Ascending aorta (tissue), 2 donors: ENCODE results near the gene PLCH1. TPM values are rescaled to one million over a fixed set of nuclear protein-coding genes. Genes with fewer than 3 reads are reported as not detected.

ENCODE experiments used
- DNase-seq, 2 donors: peaks; one replicate each; pipeline ENCODE4 v3.0.0-alpha.2; 2019; ENCODE audit warnings: low spot score in 2 of 2
- H3K27ac ChIP-seq, 2 donors: fragments of 200-600 bp; sonication (generic); one replicate each; pipeline ENCODE4 v1.5.1; 2016 to 2017; ENCODE audit warnings: mild to moderate bottlenecking in 1 of 2
- H3K27me3 ChIP-seq: fragments of 200-600 bp; sonication (generic); one replicate; pipeline ENCODE4 v1.5.1; 2017
- H3K36me3 ChIP-seq, 2 donors: fragments of 200-600 bp; sonication (generic); one replicate each; pipeline ENCODE4 v1.5.1; 2016
- H3K4me1 ChIP-seq, 2 donors: fragments of 200-600 bp; sonication (generic); one replicate each; pipeline ENCODE4 v1.5.1; 2016 to 2017; ENCODE audit warnings: mild to moderate bottlenecking in 1 of 2
- H3K4me3 ChIP-seq, 2 donors: fragments of 200-600 bp; sonication (generic); one replicate each; pipeline ENCODE4 v1.5.1; 2016 to 2017; ENCODE audit warnings: mild to moderate bottlenecking in 1 of 2
- H3K9me3 ChIP-seq, 2 donors: fragments of 200-600 bp; sonication (generic); one replicate each; pipeline ENCODE4 v1.5.1; 2016
- CTCF ChIP-seq, 3 experiments: fragments of 200-600 bp in 2 of 3; fragments of 450-650 bp in 1 of 3; sonication (generic) in 2 of 3; IDR thresholded peaks; one replicate each; pipeline ENCODE4 v1.5.1; 2016 to 2019; ENCODE audit warnings: antibody characterized with exemption in 3 of 3, mild to moderate bottlenecking in 1 of 3, moderate library complexity in 1 of 3
- intact Hi-C: fragments of 100-400 bp; cut with DNase I; formaldehyde crosslinking; loops from one replicate; pipeline ENCODE4 v1.15.1; 2023
- total RNA-seq: library from RNA; depleted of rRNA; stranded (reverse); fragments of >200 nt; gene quantifications from one replicate; pipeline ENCODE4 v1.1.0, GENCODE V29; 2016

PLCH1 gene
- total RNA-seq, 1 donor from 2014 or later, result not detected

GRCh38 chr3:155568295-155568694 lies 176.6 kb downstream of the PLCH1 start:
- H3K4me3 ChIP-seq, result no peak overlapping the region
- intact Hi-C loops, result no loop called here
- no peaks in the 10 kb centered on the region for H3K9me3 ChIP-seq
- no peak for DNase-seq
- H3K27ac ChIP-seq, result no peak overlapping the region
- H3K27me3 ChIP-seq, result no peaks in the 10 kb centered on the region
- no peak for TF ChIP-seq CTCF (IDR thresholded peaks at IDR 0.05)
- H3K36me3 ChIP-seq, result no peaks in the 10 kb centered on the region
- no peaks in the 10 kb centered on the region for H3K4me1 ChIP-seq

GRCh38 chr3:155560594-155560993 lies 184.3 kb downstream of the PLCH1 start:
- intact Hi-C loops, result no loop called here
- Histone ChIP-seq H3K4me3 (no peak overlapping the region), H3K36me3 (no peaks in the 10 kb centered on the region), H3K9me3 (no peaks in the 10 kb centered on the region), H3K27ac (no peak overlapping the region), H3K27me3 (no peaks in the 10 kb centered on the region), H3K4me1 (no peaks in the 10 kb centered on the region)
- DNase-seq, result no peak
- no peak for TF ChIP-seq CTCF (IDR thresholded peaks at IDR 0.05)

- H3K27ac ChIP-seq, result no peak overlapping the region
- intact Hi-C loops, result no loop called here
- no peak overlapping the region for H3K4me3 ChIP-seq
- H3K36me3 ChIP-seq, result no peaks in the 10 kb centered on the region
- H3K4me1 ChIP-seq, result no peaks in the 10 kb centered on the region
- DNase-seq, result no peak
- H3K27me3 ChIP-seq, result no peaks in the 10 kb centered on the region
- TF ChIP-seq CTCF (IDR thresholded peaks at IDR 0.05), result no peak
- no peaks in the 10 kb centered on the region for H3K9me3 ChIP-seq
Measured at GRCh38 chr3:155560135-155560534, 184.7 kb downstream of the PLCH1 start.

- intact Hi-C loops, result no loop called here
- Histone ChIP-seq H3K4me3 (no peak overlapping the region), H3K27ac (no peak overlapping the region)
Measured at GRCh38 chr3:155556531-155556930, 188.3 kb downstream of the PLCH1 start.

GRCh38 chr3:155555479-155556060 lies 189.3 kb downstream of the PLCH1 start:
- TF ChIP-seq CTCF (IDR thresholded peaks at IDR 0.05), result no peak
- no peak overlapping the region for H3K27ac ChIP-seq
- no peaks in the 10 kb centered on the region for H3K4me1 ChIP-seq
- intact Hi-C loops, result no loop called here
- H3K27me3 ChIP-seq, result no peaks in the 10 kb centered on the region
- no peaks in the 10 kb centered on the region for H3K9me3 ChIP-seq
- no peak for DNase-seq
- H3K36me3 ChIP-seq, result no peaks in the 10 kb centered on the region
- H3K4me3 ChIP-seq, result no peak overlapping the region

More at GRCh38 chr3:155556531-155556930, 188.3 kb downstream of the PLCH1 start:
- Histone ChIP-seq H3K9me3 (no peaks in the 10 kb centered on the region), H3K27me3 (no peaks in the 10 kb centered on the region), H3K4me1 (no peaks in the 10 kb centered on the region), H3K36me3 (no peaks in the 10 kb centered on the region)
- no peak for DNase-seq
- no peak for TF ChIP-seq CTCF (IDR thresholded peaks at IDR 0.05)
